Measurements from ENCODE around the gene GRK5. TPM values are rescaled to one million over a fixed set of nuclear protein-coding genes. Genes with fewer than 3 reads are reported as not detected.

The GRK5 gene
- total RNA-seq, 1 donor: 16.0 TPM

DNA sequence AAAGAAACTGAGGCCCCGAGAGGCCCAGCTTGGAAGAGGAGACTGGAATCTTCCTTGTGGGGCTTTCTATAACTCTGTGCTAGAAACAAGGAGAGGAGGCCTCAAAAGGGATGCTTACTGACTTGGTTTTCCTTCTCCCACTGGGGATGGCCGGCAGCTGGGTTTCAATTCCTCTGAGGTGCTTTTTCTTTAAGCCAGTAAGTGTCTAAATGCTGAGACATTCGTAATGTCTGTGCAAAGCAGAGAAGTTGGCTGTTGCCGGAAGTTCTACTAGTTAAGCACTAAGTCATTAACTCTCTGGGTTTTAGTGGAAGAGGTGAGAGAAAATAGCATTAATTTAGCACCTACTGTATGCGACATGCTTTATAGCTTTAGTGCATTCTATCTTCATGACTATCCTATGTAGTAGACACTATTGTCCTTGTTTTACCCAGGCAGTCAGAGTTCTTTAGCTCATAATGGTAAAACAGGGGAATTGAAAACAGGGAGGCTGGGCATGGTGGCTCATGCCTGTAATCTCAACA is 199.9 kb downstream of the GRK5 start:
- no peak for DNase-seq (ENCODE audit: low read depth)
- no peak overlapping the region for H3K4me3 ChIP-seq (ENCODE audit: low read depth, low read length)
- TF ChIP-seq, protein P1, sequence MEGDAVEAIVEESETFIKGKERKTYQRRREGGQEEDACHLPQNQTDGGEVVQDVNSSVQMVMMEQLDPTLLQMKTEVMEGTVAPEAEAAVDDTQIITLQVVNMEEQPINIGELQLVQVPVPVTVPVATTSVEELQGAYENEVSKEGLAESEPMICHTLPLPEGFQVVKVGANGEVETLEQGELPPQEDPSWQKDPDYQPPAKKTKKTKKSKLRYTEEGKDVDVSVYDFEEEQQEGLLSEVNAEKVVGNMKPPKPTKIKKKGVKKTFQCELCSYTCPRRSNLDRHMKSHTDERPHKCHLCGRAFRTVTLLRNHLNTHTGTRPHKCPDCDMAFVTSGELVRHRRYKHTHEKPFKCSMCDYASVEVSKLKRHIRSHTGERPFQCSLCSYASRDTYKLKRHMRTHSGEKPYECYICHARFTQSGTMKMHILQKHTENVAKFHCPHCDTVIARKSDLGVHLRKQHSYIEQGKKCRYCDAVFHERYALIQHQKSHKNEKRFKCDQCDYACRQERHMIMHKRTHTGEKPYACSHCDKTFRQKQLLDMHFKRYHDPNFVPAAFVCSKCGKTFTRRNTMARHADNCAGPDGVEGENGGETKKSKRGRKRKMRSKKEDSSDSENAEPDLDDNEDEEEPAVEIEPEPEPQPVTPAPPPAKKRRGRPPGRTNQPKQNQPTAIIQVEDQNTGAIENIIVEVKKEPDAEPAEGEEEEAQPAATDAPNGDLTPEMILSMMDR (IDR thresholded peaks at IDR 0.05; ENCODE audit: insufficient read depth, low read depth, low read length): no peak

DNA sequence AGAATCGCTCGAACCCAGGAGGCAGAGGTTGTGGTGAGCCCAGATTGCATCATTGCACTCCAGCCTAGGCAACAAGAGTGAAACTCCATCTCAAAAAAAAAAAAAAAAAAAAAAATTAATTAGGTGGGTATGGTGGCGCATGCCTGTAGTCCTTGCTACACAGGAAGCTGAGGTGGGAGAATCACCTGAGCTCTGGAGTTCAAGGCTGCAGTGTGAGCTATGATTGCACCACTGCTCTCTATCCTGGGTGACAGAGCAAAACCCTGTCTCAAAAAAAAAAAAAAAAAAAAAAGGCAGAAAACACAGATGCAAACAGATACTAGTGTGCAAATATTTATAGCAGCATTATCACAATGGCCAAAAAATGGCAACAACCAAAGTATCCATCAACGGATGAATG is 200.7 kb downstream of the GRK5 start:
- TF ChIP-seq, protein P1 (IDR thresholded peaks at IDR 0.05; ENCODE audit: insufficient read depth, low read depth, low read length): no peak
- no peak for DNase-seq (ENCODE audit: low read depth)

DNA sequence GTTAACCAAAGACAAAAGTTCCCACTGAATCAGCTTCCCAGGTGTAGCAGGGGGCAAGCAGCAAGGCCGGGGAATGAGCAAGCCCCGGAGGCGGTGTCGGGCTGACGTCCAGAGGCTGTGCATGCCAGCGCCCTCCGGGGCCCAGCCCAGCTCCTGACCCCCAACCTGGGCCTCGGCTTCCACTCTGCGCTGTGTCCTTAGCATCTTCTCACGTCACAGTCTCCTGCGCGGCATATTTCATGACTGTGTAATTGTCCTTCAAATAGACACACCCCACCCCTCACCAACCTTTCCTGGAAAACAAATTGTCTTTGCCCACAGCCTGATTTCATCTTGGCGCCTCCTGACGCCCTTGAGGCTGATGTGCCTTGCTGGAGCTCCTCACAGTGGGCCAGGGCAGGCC is 201.6 kb downstream of the GRK5 start:
- DNase-seq (ENCODE audit: low read depth): peak; percentile 44
- TF ChIP-seq, protein P1 (IDR thresholded peaks at IDR 0.05; ENCODE audit: insufficient read depth, low read depth, low read length): no peak
- no peak overlapping the region for H3K4me3 ChIP-seq (ENCODE audit: low read depth, low read length)

More for the DNA sequence above, 200.7 kb downstream of the GRK5 start:
- no peak overlapping the region for H3K4me3 ChIP-seq (ENCODE audit: low read depth, low read length)

DNA sequence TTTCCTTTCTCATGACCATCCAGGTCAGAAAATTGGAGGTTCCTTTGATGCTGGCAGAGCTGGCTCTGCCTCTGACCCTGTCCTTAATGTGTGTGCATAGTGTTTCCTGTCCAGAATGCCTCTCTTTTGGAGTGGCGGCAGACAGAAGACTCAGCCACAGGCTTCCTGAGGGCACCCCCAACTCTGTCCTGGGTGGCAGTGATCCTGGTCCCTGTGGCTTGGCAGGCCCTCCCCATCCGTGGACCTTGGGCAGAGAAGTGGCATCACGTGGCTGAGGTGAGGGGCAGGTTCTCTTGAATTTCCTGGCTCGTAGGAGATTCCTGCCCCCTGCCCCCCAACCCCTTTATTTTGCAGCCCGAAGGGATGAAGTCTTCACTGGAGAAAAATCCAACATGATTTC is 202.0 kb downstream of the GRK5 start:
- TF ChIP-seq, protein P1 (IDR thresholded peaks at IDR 0.05; ENCODE audit: insufficient read depth, low read depth, low read length): no peak
- no peak for DNase-seq (ENCODE audit: low read depth)

DNA sequence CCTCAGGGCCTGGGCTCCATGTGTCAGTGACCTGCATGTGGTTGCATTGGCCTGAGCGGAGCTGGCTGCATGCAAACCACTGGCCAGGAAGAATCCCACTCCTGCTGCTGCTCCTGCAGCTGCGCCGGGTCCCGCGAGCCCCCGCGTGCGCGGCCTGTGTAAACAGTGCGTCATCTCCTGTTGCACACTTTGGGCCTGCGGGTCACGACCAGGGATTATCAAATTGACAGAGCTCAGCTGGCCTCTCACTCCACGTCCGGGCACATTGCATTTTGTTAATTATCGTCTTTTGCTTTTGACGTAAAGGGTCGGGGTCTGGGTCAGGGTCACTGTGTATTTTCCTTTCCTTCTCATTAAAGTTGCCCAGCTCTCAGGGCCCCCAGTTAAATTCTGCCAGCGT is 202.5 kb downstream of the GRK5 start:
- TF ChIP-seq, protein P1 (IDR thresholded peaks at IDR 0.05; ENCODE audit: insufficient read depth, low read depth, low read length): no peak
- DNase-seq (ENCODE audit: low read depth): peak; percentile 99
- no peak overlapping the region for H3K4me3 ChIP-seq (ENCODE audit: low read depth, low read length)

More for the DNA sequence above, 202.0 kb downstream of the GRK5 start:
- H3K4me3 ChIP-seq (ENCODE audit: low read depth, low read length): no peak overlapping the region

DNA sequence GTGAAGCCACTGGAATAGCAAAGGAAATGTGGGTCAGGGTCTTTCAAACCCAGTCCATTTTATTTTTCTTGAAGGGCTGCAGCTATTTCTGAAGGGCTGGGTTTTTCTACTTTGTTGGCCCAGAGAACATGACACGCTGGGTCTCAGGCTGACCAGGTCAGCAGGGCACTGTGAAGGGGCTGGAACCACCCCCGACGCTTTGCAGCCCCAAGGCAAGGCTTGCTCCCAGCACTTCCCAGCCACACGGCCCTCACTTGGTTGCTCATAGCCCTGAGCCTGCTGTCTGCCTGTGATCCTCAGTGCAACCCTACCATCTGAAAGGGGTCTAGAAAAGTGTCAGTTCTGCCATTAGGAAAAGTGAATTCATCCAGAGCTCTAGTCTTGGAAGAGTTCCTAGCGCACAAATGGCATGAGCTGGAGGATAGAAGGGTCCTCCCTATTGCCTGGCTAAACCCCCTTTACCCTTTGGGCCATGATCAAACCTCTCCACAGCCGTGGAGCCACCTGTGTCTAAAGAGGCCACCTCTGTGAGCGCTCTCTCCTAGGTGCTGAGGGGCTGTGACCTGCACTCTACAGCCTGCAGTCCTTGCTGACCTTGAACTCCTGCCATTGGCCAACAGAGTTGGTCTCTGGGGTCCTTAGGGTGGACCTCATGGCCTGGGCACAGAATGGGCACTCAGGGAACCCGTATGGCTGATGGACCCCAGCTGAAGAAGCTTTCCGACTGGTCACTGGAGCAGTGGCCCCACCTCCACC is 203.2 kb downstream of the GRK5 start:
- TF ChIP-seq, protein P1 (IDR thresholded peaks at IDR 0.05; ENCODE audit: insufficient read depth, low read depth, low read length): no peak
- no peak for DNase-seq (ENCODE audit: low read depth)
- H3K4me3 ChIP-seq (ENCODE audit: low read depth, low read length): no peak overlapping the region

Measured in fibroblast of villous mesenchyme (primary cell).